Heart right ventricle (tissue), 16 donors: ENCODE data around the gene MRPL51. TPM values are rescaled to one million over a fixed set of nuclear protein-coding genes. Genes with fewer than 3 reads are reported as not detected.

Experiments used
- ATAC-seq, 8 donors: fragments of 200-7000 bp; cut with Tn5 transposase; one replicate each; pipeline ENCODE4 v1.9.1; 2020; ENCODE audit warnings: mild to moderate bottlenecking in 8 of 8, moderate library complexity in 8 of 8, moderate number of reproducible peaks in 1 of 8
- DNase-seq, 2 donors: peaks; one replicate each; pipeline ENCODE4 v3.0.0-alpha.2; 2020
- H3K27ac ChIP-seq, 10 donors: fragments of 200-600 bp; sonication (generic) in 2 of 10; one replicate each; pipeline versions ENCODE4 v1.5.0 to v1.8.0; 2020 to 2022; ENCODE audit warnings: mild to moderate bottlenecking in 3 of 10
- H3K27me3 ChIP-seq, 7 donors: fragments of 200-600 bp; one replicate each; pipeline ENCODE4 v1.8.0; 2021 to 2022; ENCODE audit warnings: mild to moderate bottlenecking in 2 of 7
- H3K36me3 ChIP-seq, 9 donors: fragments of 200-600 bp; sonication (generic) in 1 of 9; one replicate each; pipeline versions ENCODE4 v1.5.0 to v1.8.0; 2020 to 2022; ENCODE audit warnings: mild to moderate bottlenecking in 2 of 9
- H3K4me1 ChIP-seq, 9 donors: fragments of 200-600 bp; sonication (generic) in 1 of 9; one replicate each; pipeline versions ENCODE4 v1.5.0 to v1.8.0; 2020 to 2022; ENCODE audit warnings: mild to moderate bottlenecking in 4 of 9
- H3K4me3 ChIP-seq, 10 donors: fragments of 200-600 bp; sonication (generic) in 2 of 10; one replicate each; pipeline versions ENCODE4 v1.5.0 to v1.8.0; 2020 to 2022; ENCODE audit warnings: mild to moderate bottlenecking in 7 of 10, moderate library complexity in 2 of 10
- H3K9me3 ChIP-seq, 11 donors: fragments of 200-600 bp in 10 of 11; sonication (generic) in 2 of 11; one replicate each; pipeline versions ENCODE4 v1.5.0 to v1.8.0; 2013 to 2022; ENCODE audit warnings: mild to moderate bottlenecking in 2 of 11, control low read depth in 1 of 11, moderate library complexity in 1 of 11
- CTCF ChIP-seq, 9 donors: fragments of 200-600 bp; sonication (generic) in 2 of 9; IDR thresholded peaks; one replicate each; pipeline versions ENCODE4 v1.5.0 to v1.8.0; 2021 to 2022; ENCODE audit warnings: antibody characterized with exemption in 9 of 9, mild to moderate bottlenecking in 5 of 9, moderate library complexity in 1 of 9
- WGBS, 2 donors: extraction: QIAGEN DNeasy Blood & Tissue Kit; methylation state at CpG; one replicate each; pipeline ENCODE4 v1.1.7; 2013; ENCODE audit warnings: inconsistent platforms in 1 of 2; 5-methylcytosine and 5-hydroxymethylcytosine counted together
- intact Hi-C, 10 donors: fragments of 100-400 bp; cut with DNase I; formaldehyde crosslinking; loops; one replicate each; pipeline versions ENCODE4 v1.11.1 to v1.14.2; 2022
- polyA plus RNA-seq, 2 donors: library from polyadenylated mRNA; stranded (reverse); fragments of 200-250 nt; gene quantifications; one replicate each; pipeline ENCODE4 v1.2.3, GENCODE V29; 2013
- total RNA-seq, 10 donors: library from RNA; stranded (reverse); fragmentation: NEBNext Ultra II Directional in 3 of 10; extraction: Animal tissue kit (Norgen Biotek cat#: 25700) in 3 of 10; gene quantifications; one replicate each; pipeline versions ENCODE4 v1.2.1 to v1.2.4, GENCODE V29; 2021 to 2023
- donor health status: Arrhythmogenic right ventricular cardiomyopathy.
- donor health status: ischemic (EF 13 %, LVEDD 7.1; RV severe dilation, severe dysfunction).
- donor health status: healthy with polysubstance abuse.
- donor health status: DM: no; HTN: yes; CAD: no.
- donor health status: DM: no; HTN: no; CAD: no.
- donor health status: ischemic (EF 25% LVEDD 6.9; RV normal size, moderate dysfunction).
- donor health status: ischemic (EF 25% LVEDD 5.7; RV mildly dilated, moderate dysfunction).
- donor health status: healthy.
- donor health status: DM: yes; HTN: yes; CAD: no.
- donor health status: Ischemic cardiomyopathy.
- donor health status: ischemic (EF 35%, LVEDD 5.7; RV mildly dilated, moderate dysfunction).
- donor health status: nonischemic (EF 11% LVEDD 7.7; RV severe dilation, severe dysfunction).
- donor health status: DM: yes; HTN: yes; CAD: no.
- donor health status: PGD.
- donor health status: ischemic (EF 29% LVEDD 5.4; RV normal size, mild dysfunction).
- donor health status: nonischemic (EF 23%, LVEDD 6.1; RV moderate dilation, normal function).

The MRPL51 gene
- total and polyA plus RNA-seq, 12 donors: 123 to 300 (median 250) TPM

- no peak for ATAC-seq
- intact Hi-C loops: loop anchor here in 8 of 10 donors (5.0 to 10.0 kb wide), 5 partner anchors 36 to 138 kb away; no protein-coding TSS in a partner anchor
- Histone ChIP-seq H3K36me3 (peaks cover 0 to 85% (median 51%) of the 10 kb centered on the region in 9 donors), H3K4me1 (peaks cover 0 to 78% (median 12%) of the 10 kb centered on the region in 9 donors), H3K27ac (peak overlapping the region in 4 of 10 donors; percentile 7 to 89 (median 42)), H3K4me3 (no peak overlapping the region), H3K27me3 (no peaks in the 10 kb centered on the region), H3K9me3 (no peaks in the 10 kb centered on the region)
- 64 to 76% methylated on average over 7 of the region's 7 CpGs for WGBS, 2 donors
- no peak for TF ChIP-seq CTCF (IDR thresholded peaks at IDR 0.05)
- no peak for DNase-seq
Measured at GRCh38 chr12:6463216-6463615, 29.8 kb downstream of the MRPL51 start.

GRCh38 chr12:6462234-6462995, 30.6 kb downstream of the MRPL51 start:
- H3K4me1 ChIP-seq: peaks cover 0 to 71% (median 12%) of the 10 kb centered on the region in 9 donors
- H3K4me3 ChIP-seq: no peak overlapping the region
- whole genome bisulfite sequencing, 2 donors: 87 to 91% methylated on average over 14 of the region's 14 CpGs
- no peak for TF ChIP-seq CTCF (IDR thresholded peaks at IDR 0.05)
- H3K27ac ChIP-seq: peak overlapping the region in 8 of 10 donors; percentile 30 to 89 (median 52)
- H3K9me3 ChIP-seq: no peaks in the 10 kb centered on the region
- intact Hi-C loops: loop anchor here in 8 of 10 donors (5.0 to 10.0 kb wide), 5 partner anchors 35 to 138 kb away; no protein-coding TSS in a partner anchor
- peaks cover 0 to 93% (median 59%) of the 10 kb centered on the region in 9 donors for H3K36me3 ChIP-seq
- no peaks in the 10 kb centered on the region for H3K27me3 ChIP-seq
- no peak for DNase-seq
- no peak for ATAC-seq

GRCh38 chr12:6461401-6462233, 31.4 kb downstream of the MRPL51 start:
- TF ChIP-seq CTCF (IDR thresholded peaks at IDR 0.05): no peak
- no peaks in the 10 kb centered on the region for H3K27me3 ChIP-seq
- H3K9me3 ChIP-seq: no peaks in the 10 kb centered on the region
- ATAC-seq: peak; percentile 25 to 61 (median 35)
- peak overlapping the region in 1 of 10 donors; percentile 22 for H3K4me3 ChIP-seq
- peaks cover 0 to 98% (median 66%) of the 10 kb centered on the region in 9 donors for H3K36me3 ChIP-seq
- no peak for DNase-seq
- 66 to 75% methylated on average over 15 of the region's 15 CpGs for WGBS, 2 donors
- H3K4me1 ChIP-seq: peaks cover 0 to 71% (median 12%) of the 10 kb centered on the region in 9 donors
- H3K27ac ChIP-seq: peak overlapping the region in 9 of 10 donors; percentile 39 to 89 (median 56)
- intact Hi-C loops: loop anchor here in 8 of 10 donors (5.0 to 10.0 kb wide), 5 partner anchors 34 to 137 kb away; no protein-coding TSS in a partner anchor
